Sigmoid colon (tissue), 7 donors: ENCODE measurements around the gene XPNPEP2. TPM values are rescaled to one million over a fixed set of nuclear protein-coding genes. Genes with fewer than 3 reads are reported as not detected.

ENCODE experiments used
- DNase-seq: peaks from one replicate; pipeline ENCODE4 v3.0.0-alpha.2; 2019
- H3K27ac ChIP-seq, 4 donors: fragments of 200-600 bp; sonication (generic); one replicate each; pipeline ENCODE4 v1.5.1; 2016 to 2019; ENCODE audit warnings: mild to moderate bottlenecking in 1 of 4
- H3K27me3 ChIP-seq, 3 donors: fragments of 200-600 bp; sonication (generic); one replicate each; pipeline ENCODE4 v1.5.1; 2019; ENCODE audit warnings: mild to moderate bottlenecking in 1 of 3
- H3K36me3 ChIP-seq, 4 donors: fragments of 200-600 bp; sonication (generic); one replicate each; pipeline ENCODE4 v1.5.1; 2016 to 2019
- H3K4me1 ChIP-seq, 4 donors: fragments of 200-600 bp; sonication (generic); one replicate each; pipeline ENCODE4 v1.5.1; 2017 to 2019
- H3K4me3 ChIP-seq, 4 donors: fragments of 200-600 bp; sonication (generic); one replicate each; pipeline ENCODE4 v1.5.1; 2017 to 2019; ENCODE audit warnings: mild to moderate bottlenecking in 2 of 4, moderate library complexity in 1 of 4
- H3K9me3 ChIP-seq, 4 donors: fragments of 200-600 bp in 3 of 4; sonication (generic) in 3 of 4; one replicate each; pipeline versions ENCODE4 v1.5.1 to v1.6.1; 2013 to 2019
- CTCF ChIP-seq, 4 experiments: fragments of 450-650 bp in 3 of 4; fragments of 200-600 bp in 1 of 4; IDR thresholded peaks; one replicate each; pipeline ENCODE4 v1.5.1; 2016 to 2019; ENCODE audit warnings: antibody characterized with exemption in 4 of 4, mild to moderate bottlenecking in 3 of 4, moderate library complexity in 2 of 4
- EP300 ChIP-seq, 4 donors: sonication (generic); formaldehyde crosslinking; IDR thresholded peaks; one replicate each; pipeline ENCODE4 v1.6.1; 2017; ENCODE audit warnings: antibody characterized with exemption in 4 of 4
- POLR2A ChIP-seq, 2 donors: fragments of 450-650 bp; IDR thresholded peaks; one replicate each; pipeline ENCODE4 v1.6.1; 2016; ENCODE audit warnings: antibody characterized with exemption in 2 of 2, mild to moderate bottlenecking in 2 of 2, moderate library complexity in 2 of 2
- POLR2AphosphoS5 ChIP-seq, 4 donors: sonication (generic); formaldehyde crosslinking; IDR thresholded peaks; one replicate each; pipeline ENCODE4 v1.6.1; 2017; ENCODE audit warnings: antibody characterized with exemption in 4 of 4
- WGBS, 2 donors: extraction: QIAGEN DNeasy Blood & Tissue Kit; methylation state at CpG; one replicate each; pipeline ENCODE4 v1.1.7; 2013; 5-methylcytosine and 5-hydroxymethylcytosine counted together
- intact Hi-C: fragments of 100-400 bp; cut with DNase I; formaldehyde crosslinking; loops from one replicate; pipeline ENCODE4 v1.15.1; 2023
- polyA plus RNA-seq, 3 donors: library from polyadenylated mRNA; stranded (reverse); fragments of 200-250 nt; gene quantifications; one replicate each; pipeline ENCODE4 v1.2.3, GENCODE V29; 2013
- total RNA-seq, 4 donors: library from RNA; depleted of rRNA; stranded (reverse); fragments of >200 nt; gene quantifications; one replicate each; pipeline ENCODE4 v1.1.0, GENCODE V29; 2016
- donor health status: healthy with polysubstance abuse.
- donor health status: Bipolar disorder and iron deficiency.
- donor health status: healthy.

The XPNPEP2 gene
- total and polyA plus RNA-seq, 7 donors, result 1.8 to 11.1 (median 3.3) TPM

DNA sequence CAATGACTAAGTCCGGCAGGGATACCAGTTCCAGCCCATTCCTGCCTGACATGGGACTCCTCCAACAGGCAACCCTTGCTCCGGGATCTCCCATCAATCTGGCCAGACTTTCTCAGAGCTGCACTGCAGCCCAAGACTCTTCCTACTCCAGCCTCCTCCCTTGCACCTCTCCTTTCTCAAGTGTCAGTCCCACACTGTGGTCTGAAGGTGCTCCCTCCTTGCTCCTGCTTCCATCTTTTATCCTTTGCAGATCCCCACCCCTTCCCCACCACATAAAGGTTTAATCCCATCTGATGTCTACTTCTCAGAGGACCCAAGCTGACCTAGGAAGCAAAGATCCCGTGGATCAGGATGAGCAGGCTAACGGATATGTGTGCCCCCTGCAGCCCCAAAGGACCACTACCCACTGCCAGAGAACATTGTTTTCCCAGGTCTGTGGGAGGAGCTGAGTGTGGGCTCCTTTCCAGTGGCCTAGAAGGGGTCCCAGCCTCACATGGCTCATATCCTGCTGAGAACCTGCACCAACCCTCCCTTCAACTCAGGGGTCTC lies 33.3 kb upstream of the XPNPEP2 start:
- no peak for DNase-seq
- intact Hi-C loops, result no loop called here
- H3K27ac ChIP-seq, result no peak overlapping the region
- WGBS, 2 donors, result 89 to 91% methylated on average over 4 of the region's 4 CpGs
- no peaks in the 10 kb centered on the region for H3K27me3 ChIP-seq
- H3K36me3 ChIP-seq, result no peaks in the 10 kb centered on the region
- H3K4me1 ChIP-seq, result no peaks in the 10 kb centered on the region
- TF ChIP-seq CTCF (IDR thresholded peaks at IDR 0.05) (no peak), EP300 (IDR thresholded peaks at IDR 0.05) (no peak), POLR2A (IDR thresholded peaks at IDR 0.05) (no peak), POLR2AphosphoS5 (IDR thresholded peaks at IDR 0.05) (no peak)
- H3K4me3 ChIP-seq, result no peak overlapping the region
- no peaks in the 10 kb centered on the region for H3K9me3 ChIP-seq

DNA sequence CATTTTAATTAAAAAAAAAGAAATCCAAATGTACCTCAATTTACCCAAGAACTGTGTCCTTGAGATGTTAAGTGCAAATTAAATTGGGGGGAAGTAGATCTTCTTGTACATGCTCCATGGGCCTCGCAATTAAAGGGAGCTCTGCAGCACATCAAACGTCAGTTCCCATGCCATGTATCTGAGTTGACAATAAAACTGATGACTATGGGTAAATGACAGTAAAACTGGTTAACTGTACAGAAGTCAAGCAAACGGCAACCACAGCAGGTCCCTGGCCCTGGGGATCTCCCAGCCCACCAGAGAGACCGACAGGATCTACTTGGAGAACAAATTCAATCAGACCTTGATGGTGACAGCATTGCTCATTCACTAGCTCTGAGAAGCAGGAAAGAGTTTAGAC lies 32.8 kb upstream of the XPNPEP2 start:
- TF ChIP-seq EP300 (IDR thresholded peaks at IDR 0.05) (no peak), CTCF (IDR thresholded peaks at IDR 0.05) (no peak), POLR2A (IDR thresholded peaks at IDR 0.05) (no peak), POLR2AphosphoS5 (IDR thresholded peaks at IDR 0.05) (no peak)
- 72 to 89% methylated on average over 4 of the region's 4 CpGs for WGBS, 2 donors
- Histone ChIP-seq H3K27ac (no peak overlapping the region), H3K36me3 (no peaks in the 10 kb centered on the region), H3K27me3 (no peaks in the 10 kb centered on the region), H3K9me3 (no peaks in the 10 kb centered on the region), H3K4me1 (no peaks in the 10 kb centered on the region), H3K4me3 (no peak overlapping the region)
- DNase-seq, result no peak
- intact Hi-C loops, result no loop called here

- no peaks in the 10 kb centered on the region for H3K9me3 ChIP-seq
- DNase-seq, result no peak
- 62 to 81% methylated on average over 7 of the region's 7 CpGs for WGBS, 2 donors
- no peaks in the 10 kb centered on the region for H3K36me3 ChIP-seq
- no peaks in the 10 kb centered on the region for H3K4me1 ChIP-seq
- no peak overlapping the region for H3K27ac ChIP-seq
- H3K4me3 ChIP-seq, result no peak overlapping the region
- TF ChIP-seq POLR2AphosphoS5 (IDR thresholded peaks at IDR 0.05) (no peak), POLR2A (IDR thresholded peaks at IDR 0.05) (no peak), CTCF (IDR thresholded peaks at IDR 0.05) (no peak), EP300 (IDR thresholded peaks at IDR 0.05) (no peak)
- no peaks in the 10 kb centered on the region for H3K27me3 ChIP-seq
- intact Hi-C loops, result no loop called here
Measured at GRCh38 chrX:129706400-129707072, 32.2 kb upstream of the XPNPEP2 start.

GRCh38 chrX:129714581-129714980 lies 24.2 kb upstream of the XPNPEP2 start:
- 91 to 94% methylated on average over 4 of the region's 4 CpGs for WGBS, 2 donors
- no peaks in the 10 kb centered on the region for H3K27me3 ChIP-seq
- no peaks in the 10 kb centered on the region for H3K36me3 ChIP-seq
- H3K4me1 ChIP-seq, result no peaks in the 10 kb centered on the region
- no peak overlapping the region for H3K27ac ChIP-seq
- no peaks in the 10 kb centered on the region for H3K9me3 ChIP-seq
- no peak for DNase-seq
- intact Hi-C loops, result no loop called here
- TF ChIP-seq POLR2AphosphoS5 (IDR thresholded peaks at IDR 0.05), result no peak
- no peak for TF ChIP-seq CTCF (IDR thresholded peaks at IDR 0.05)
- TF ChIP-seq EP300 (IDR thresholded peaks at IDR 0.05), result no peak
- TF ChIP-seq POLR2A (IDR thresholded peaks at IDR 0.05), result no peak
- no peak overlapping the region for H3K4me3 ChIP-seq

GRCh38 chrX:129716507-129716906 lies 22.3 kb upstream of the XPNPEP2 start:
- H3K4me1 ChIP-seq, result no peaks in the 10 kb centered on the region
- intact Hi-C loops, result no loop called here
- WGBS, 2 donors, result 55 to 85% methylated on average over 4 of the region's 4 CpGs

More at GRCh38 chrX:129716507-129716906, 22.3 kb upstream of the XPNPEP2 start:
- Histone ChIP-seq H3K36me3 (no peaks in the 10 kb centered on the region), H3K27ac (no peak overlapping the region), H3K27me3 (no peaks in the 10 kb centered on the region), H3K4me3 (no peak overlapping the region), H3K9me3 (no peaks in the 10 kb centered on the region)
- DNase-seq, result no peak
- TF ChIP-seq CTCF (IDR thresholded peaks at IDR 0.05), result no peak
- no peak for TF ChIP-seq POLR2AphosphoS5 (IDR thresholded peaks at IDR 0.05)
- no peak for TF ChIP-seq POLR2A (IDR thresholded peaks at IDR 0.05)
- TF ChIP-seq EP300 (IDR thresholded peaks at IDR 0.05), result no peak
